Astrocyte (in vitro differentiated cells and primary cell): ENCODE measurements around the gene USO1.

Experiments
- CTCF ChIP-seq: IDR thresholded peaks from 2 replicates; pipeline ENCODE4 v1.5.1; 2011; ENCODE audit warnings: low read depth, mild to moderate bottlenecking, inconsistent platforms, low read length, moderate library complexity; ENCODE audit not compliant: insufficient read depth
- EZH2 ChIP-seq: IDR thresholded peaks from 2 replicates; pipeline ENCODE4 v1.6.1; 2012; ENCODE audit warnings: mild to moderate bottlenecking, low read length, inconsistent platforms; ENCODE audit not compliant: insufficient read depth

DNA sequence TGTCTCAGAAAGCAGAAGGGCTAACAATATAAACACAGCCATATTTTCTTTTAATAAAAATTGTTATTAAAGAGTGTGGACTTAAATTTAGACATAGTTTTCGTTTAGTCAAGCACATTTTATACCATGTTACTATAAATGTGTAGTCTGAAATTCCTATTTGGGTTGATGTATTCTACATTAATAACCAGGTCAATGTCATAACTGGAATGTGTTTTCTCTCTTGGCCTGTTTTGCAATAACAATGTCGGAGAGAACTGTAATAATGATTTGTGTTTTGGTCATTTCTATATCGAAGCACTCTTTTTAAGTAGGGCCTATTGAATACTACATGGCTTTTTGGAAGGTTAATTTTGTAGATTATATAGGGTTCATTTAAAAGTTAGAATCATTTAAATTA, 5.5 kb downstream of the USO1 start:
- TF ChIP-seq CTCF = no peak
- TF ChIP-seq EZH2 = no peak
